Subcutaneous abdominal adipose tissue (tissue), 5 donors: Measurements from ENCODE around the gene KRCC1.
A peak's percentile ranks its signal among the peaks of the same experiment; 100 is the strongest.
"Not testable (repeated sequence)": the region's sequence is repeated elsewhere in the genome, so short reads cannot be mapped to it uniquely, and the experiment has no call there.

Experiments used
- H3K27ac ChIP-seq: one replicate; pipeline ENCODE4 v1.7.0; 2013; ENCODE audit warnings: low read depth, mild to moderate bottlenecking, inconsistent platforms, low read length, moderate library complexity
- H3K27me3 ChIP-seq, 5 donors: one replicate each; pipeline ENCODE4 v1.7.0; 2013; ENCODE audit warnings: low read length in 5 of 5, inconsistent platforms in 1 of 5; ENCODE audit not compliant: control insufficient read depth in 5 of 5, insufficient read depth in 4 of 5
- H3K36me3 ChIP-seq, 5 donors: one replicate each; pipeline ENCODE4 v1.7.0; 2013; ENCODE audit warnings: low read length in 5 of 5; ENCODE audit not compliant: control insufficient read depth in 5 of 5, insufficient read depth in 5 of 5
- H3K4me1 ChIP-seq, 5 donors: one replicate each; pipeline ENCODE4 v1.7.0; 2013; ENCODE audit warnings: low read length in 5 of 5, mild to moderate bottlenecking in 3 of 5, moderate library complexity in 1 of 5; ENCODE audit not compliant: control insufficient read depth in 5 of 5, insufficient read depth in 5 of 5
- H3K4me3 ChIP-seq, 5 donors: one replicate each; pipeline ENCODE4 v1.7.0; 2013; ENCODE audit warnings: low read length in 5 of 5, low read depth in 1 of 5
- H3K9ac ChIP-seq, 5 donors: one replicate each; pipeline ENCODE4 v1.7.0; 2013; ENCODE audit warnings: low read length in 5 of 5, mild to moderate bottlenecking in 4 of 5, moderate library complexity in 3 of 5
- H3K9me3 ChIP-seq, 5 donors: one replicate each; pipeline ENCODE4 v1.7.0; 2013; ENCODE audit warnings: low read length in 5 of 5; ENCODE audit not compliant: control insufficient read depth in 5 of 5
- donor health status: healthy.
- donor health status: healthy.
- donor health status: healthy.
- donor health status: healthy.
- donor health status: healthy.

KRCC1 gene

DNA sequence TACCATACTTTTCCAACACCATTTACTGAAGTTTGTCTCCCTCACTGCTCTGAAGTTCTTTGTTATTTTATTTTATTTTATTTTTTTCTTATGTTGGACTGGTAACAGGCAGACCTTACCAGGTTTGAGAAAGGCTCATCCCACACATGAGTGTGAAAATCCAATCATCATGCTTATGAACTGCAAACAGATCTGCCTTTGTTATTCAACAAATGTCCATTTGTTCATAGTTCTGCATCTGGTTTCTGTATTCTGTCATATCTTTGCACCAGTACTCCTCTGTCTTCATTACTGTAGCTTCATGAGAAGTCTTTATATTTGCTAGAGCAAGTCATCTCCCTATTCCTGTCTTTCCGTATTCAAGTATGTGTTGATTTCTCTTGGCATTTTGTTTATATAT is 44.6 kb downstream of the KRCC1 start:
- no peak overlapping the region for H3K9ac ChIP-seq

DNA sequence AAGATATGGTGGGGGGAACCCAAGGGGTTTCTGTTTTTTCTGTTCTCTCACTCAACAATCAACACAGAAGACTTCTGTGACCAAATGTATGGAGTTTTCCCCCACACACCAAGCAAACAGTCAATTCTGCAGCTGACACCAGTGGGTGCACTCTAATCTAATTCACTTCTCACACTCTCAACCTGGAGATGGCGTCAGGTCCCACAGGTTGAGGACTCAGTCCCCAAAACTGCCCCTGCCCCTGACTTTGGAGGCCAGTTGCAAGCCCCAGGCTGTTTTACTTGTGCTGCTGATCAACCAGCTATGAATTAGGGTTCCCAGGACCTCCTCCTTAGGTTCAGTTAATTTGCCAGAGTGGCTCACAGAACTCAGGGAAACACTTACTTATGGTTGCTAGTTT is 45.4 kb downstream of the KRCC1 start:
- Histone ChIP-seq H3K27ac (no peak overlapping the region), H3K27me3 (no peaks in the 10 kb centered on the region)

More for the DNA sequence above, 44.6 kb downstream of the KRCC1 start:
- H3K9me3 ChIP-seq, result no peaks in the 10 kb centered on the region
- no peaks in the 10 kb centered on the region for H3K27me3 ChIP-seq
- H3K36me3 ChIP-seq, result no peaks in the 10 kb centered on the region
- no peak overlapping the region for H3K27ac ChIP-seq
- H3K4me3 ChIP-seq, result no peak overlapping the region
- H3K4me1 ChIP-seq, result no peaks in the 10 kb centered on the region

GRCh38 chr2:88006912-88007439 is 48.6 kb downstream of the KRCC1 start:
- Histone ChIP-seq H3K9me3 (no peaks in the 10 kb centered on the region), H3K27ac (no peak overlapping the region), H3K4me3 (no peak overlapping the region), H3K4me1 (peaks cover 0 to 8% (median 0%) of the 10 kb centered on the region in 5 donors), H3K36me3 (no peaks in the 10 kb centered on the region), H3K9ac (no peak overlapping the region), H3K27me3 (no peaks in the 10 kb centered on the region)

More for the DNA sequence above, 45.4 kb downstream of the KRCC1 start:
- H3K36me3 ChIP-seq, result no peaks in the 10 kb centered on the region
- H3K4me3 ChIP-seq, result no peak overlapping the region
- no peaks in the 10 kb centered on the region for H3K4me1 ChIP-seq
- H3K9me3 ChIP-seq, result no peaks in the 10 kb centered on the region
- no peak overlapping the region for H3K9ac ChIP-seq

GRCh38 chr2:88005776-88006175 is 49.8 kb downstream of the KRCC1 start:
- H3K4me1 ChIP-seq, result peaks cover 0 to 11% (median 4%) of the 10 kb centered on the region in 5 donors
- no peaks in the 10 kb centered on the region for H3K9me3 ChIP-seq
- H3K9ac ChIP-seq, result no peak overlapping the region
- no peaks in the 10 kb centered on the region for H3K27me3 ChIP-seq
- no peaks in the 10 kb centered on the region for H3K36me3 ChIP-seq
- no peak overlapping the region for H3K4me3 ChIP-seq
- H3K27ac ChIP-seq, result no peak overlapping the region

- Histone ChIP-seq H3K9me3 (no peaks in the 10 kb centered on the region), H3K4me1 (peaks cover 0 to 11% (median 4%) of the 10 kb centered on the region in 5 donors), H3K9ac (peak overlapping the region in 2 of 5 donors; percentile 4 to 35), H3K27ac (no peak overlapping the region), H3K4me3 (no peak overlapping the region), H3K36me3 (no peaks in the 10 kb centered on the region), H3K27me3 (no peaks in the 10 kb centered on the region)
Measured at GRCh38 chr2:88003074-88003755, 52.4 kb downstream of the KRCC1 start.

GRCh38 chr2:88002359-88002707 is 53.2 kb downstream of the KRCC1 start:
- Histone ChIP-seq H3K9me3 (no peaks in the 10 kb centered on the region), H3K9ac (no peak overlapping the region), H3K4me3 (no peak overlapping the region), H3K27me3 (no peaks in the 10 kb centered on the region), H3K27ac (no peak overlapping the region), H3K36me3 (no peaks in the 10 kb centered on the region), H3K4me1 (peaks cover 0 to 11% (median 4%) of the 10 kb centered on the region in 5 donors)

DNA sequence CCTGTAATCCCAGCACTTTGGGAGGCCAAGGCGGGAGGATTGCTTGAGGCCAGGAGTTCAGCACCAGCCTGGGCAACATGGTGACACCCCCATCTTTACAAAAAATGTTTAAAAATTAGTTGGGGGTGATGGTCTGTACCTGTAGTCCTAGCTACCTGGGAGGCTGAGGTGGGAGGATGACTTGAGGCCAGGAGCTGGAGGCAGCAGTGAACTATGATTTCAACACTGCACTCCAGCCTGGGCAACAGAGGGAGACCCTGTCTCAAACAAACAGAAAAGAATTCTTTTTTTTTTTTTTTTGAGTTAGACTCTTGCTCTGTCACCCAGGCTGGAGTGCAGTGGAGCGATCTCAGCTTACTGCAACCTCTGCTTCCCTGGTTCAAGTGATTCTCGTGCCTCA is 55.1 kb downstream of the KRCC1 start:
- H3K9me3 ChIP-seq, H3K4me3 ChIP-seq, H3K9ac ChIP-seq, H3K27ac ChIP-seq, H3K36me3 ChIP-seq, H3K27me3 ChIP-seq: not testable (repeated sequence)
- H3K4me1 ChIP-seq, result peaks cover 0 to 11% (median 4%) of the 10 kb centered on the region in 5 donors

GRCh38 chr2:87996570-87996969 is 59.0 kb downstream of the KRCC1 start:
- peaks cover 0 to 1% (median under 1%) of the 10 kb centered on the region in 5 donors for H3K4me1 ChIP-seq

GRCh38 chr2:87995756-87996155 is 59.8 kb downstream of the KRCC1 start:
- Histone ChIP-seq H3K4me1 (no peaks in the 10 kb centered on the region), H3K4me3 (no peak overlapping the region), H3K27ac (no peak overlapping the region), H3K36me3 (no peaks in the 10 kb centered on the region), H3K27me3 (no peaks in the 10 kb centered on the region), H3K9me3 (no peaks in the 10 kb centered on the region), H3K9ac (no peak overlapping the region)

More at GRCh38 chr2:87996570-87996969, 59.0 kb downstream of the KRCC1 start:
- Histone ChIP-seq H3K9ac (no peak overlapping the region), H3K27me3 (no peaks in the 10 kb centered on the region), H3K36me3 (no peaks in the 10 kb centered on the region), H3K9me3 (no peaks in the 10 kb centered on the region), H3K27ac (no peak overlapping the region), H3K4me3 (no peak overlapping the region)

GRCh38 chr2:87994304-87994850 is 61.2 kb downstream of the KRCC1 start:
- H3K4me3 ChIP-seq, H3K4me1 ChIP-seq, H3K9ac ChIP-seq, H3K9me3 ChIP-seq, H3K27ac ChIP-seq, H3K36me3 ChIP-seq, H3K27me3 ChIP-seq: not testable (repeated sequence)
